GM18870 (cell line): Measurements from ENCODE around the gene LRRC49.
"Not testable (repeated sequence)": the region's sequence is repeated elsewhere in the genome, so short reads cannot be mapped to it uniquely, and the experiment has no call there.

Source experiments
- ATAC-seq: cut with Tn5 transposase; IDR thresholded peaks from one replicate; pipeline ENCODE4 v1.9.1; 2021; ENCODE audit warnings: moderate library complexity; ENCODE audit not compliant: unreplicated experiment

The LRRC49 gene

GRCh38 chr15:70892002-70892911 is at the start of gene LRRC49, which contains the start of gene THAP10:
Gene LRRC49, plus strand, starts transcription at chr15:70892826. Its CDS starts 69 bp downstream, at chr15:70892895.
Gene THAP10, minus strand, starts transcription at chr15:70892433. Its CDS starts 161 bp downstream, at chr15:70892272.
- ATAC-seq: peak; percentile 65

DNA sequence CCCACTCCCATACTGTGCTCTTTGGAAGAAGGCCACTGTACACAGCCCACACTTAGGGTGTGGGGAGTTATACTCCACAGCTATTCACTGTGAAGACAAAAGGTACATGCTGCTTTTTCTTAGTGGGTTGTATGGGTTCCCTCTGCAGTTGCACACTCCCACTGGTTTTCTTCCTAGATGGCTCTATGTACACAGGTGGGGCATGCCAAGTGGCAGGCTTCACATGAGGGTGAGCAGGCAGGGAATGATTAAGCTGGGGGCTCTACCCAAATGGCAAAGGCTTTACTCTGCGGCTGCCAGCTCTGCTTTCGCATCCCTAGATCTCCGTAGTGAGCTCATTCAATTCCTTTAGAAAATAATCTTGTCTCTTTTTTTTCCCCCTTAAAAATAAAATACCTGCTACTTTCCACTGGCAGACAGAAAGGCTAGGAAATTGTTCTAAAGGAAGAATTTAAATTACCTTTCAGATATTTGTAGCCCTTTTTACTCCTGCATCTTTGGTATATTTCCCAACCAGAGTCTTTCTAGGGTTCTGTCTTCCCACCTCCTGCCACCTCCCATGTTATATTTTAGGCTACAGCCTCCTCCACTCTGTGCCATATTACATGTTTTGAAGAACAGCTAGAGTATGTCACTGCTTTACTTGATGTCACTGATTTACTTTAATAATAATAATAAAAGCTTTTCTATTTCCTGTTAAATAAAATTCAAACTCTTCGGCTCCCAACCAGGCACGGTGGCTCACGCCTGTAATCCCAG is 46.8 kb upstream of the LRRC49 start:
- no peak for ATAC-seq

DNA sequence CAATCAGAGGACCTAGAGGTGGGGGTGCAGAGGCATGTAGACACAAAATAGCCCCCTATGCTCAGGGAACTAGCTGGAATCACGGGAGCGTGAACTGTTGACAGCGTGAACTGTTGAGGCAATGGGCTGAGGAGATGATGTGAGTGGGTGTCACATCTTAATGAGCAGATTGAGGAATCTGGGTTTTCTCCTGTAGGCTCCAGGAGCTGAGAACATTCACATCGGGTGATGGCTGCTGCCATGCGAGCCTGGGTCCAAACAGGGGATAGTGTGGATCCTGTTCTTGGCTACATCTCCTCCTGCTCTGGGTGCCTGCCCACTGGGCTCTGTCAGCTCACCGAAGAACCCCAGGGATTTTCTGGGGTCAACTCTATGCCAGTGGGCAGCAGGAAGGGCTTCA is 40.7 kb upstream of the LRRC49 start:
- no peak for ATAC-seq

DNA sequence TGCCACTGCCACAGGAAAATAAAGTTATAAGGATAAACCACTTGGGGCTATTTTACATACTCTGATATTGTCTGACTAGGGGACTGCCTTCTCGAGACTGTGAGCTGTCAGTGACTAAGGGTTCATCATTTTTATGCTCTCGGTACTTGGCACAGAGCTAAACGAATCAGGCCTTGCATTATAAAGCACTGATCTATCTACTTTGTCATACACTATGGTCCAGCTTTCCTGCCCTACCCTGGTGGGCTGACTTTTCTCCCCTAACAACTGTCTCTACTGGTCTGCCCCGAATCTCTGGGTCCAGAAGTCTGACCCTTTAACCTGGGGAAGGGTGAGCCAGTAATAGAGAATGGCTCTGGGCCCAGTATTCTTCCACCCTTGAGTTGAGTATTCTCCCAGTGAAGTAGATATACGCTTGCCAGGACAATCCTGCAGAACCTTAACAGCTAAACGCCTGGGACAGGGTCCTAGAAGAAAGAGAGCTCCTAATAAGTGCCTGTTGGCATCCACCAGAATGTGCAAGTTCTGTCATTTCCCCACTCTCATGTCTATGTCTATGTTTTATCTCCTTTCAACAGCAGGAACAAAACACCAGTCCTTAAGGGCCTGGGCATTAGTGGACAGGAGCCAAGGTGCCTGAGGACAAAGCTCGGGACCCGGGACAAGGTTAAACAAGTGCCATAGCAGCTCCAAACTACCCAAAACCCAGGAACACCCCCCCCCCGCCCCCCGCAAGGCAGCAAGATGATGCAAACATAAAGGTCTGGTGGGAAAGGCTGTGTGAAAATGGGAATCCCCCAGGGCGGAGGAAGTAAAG is 39.9 kb upstream of the LRRC49 start:
- ATAC-seq: no peak

DNA sequence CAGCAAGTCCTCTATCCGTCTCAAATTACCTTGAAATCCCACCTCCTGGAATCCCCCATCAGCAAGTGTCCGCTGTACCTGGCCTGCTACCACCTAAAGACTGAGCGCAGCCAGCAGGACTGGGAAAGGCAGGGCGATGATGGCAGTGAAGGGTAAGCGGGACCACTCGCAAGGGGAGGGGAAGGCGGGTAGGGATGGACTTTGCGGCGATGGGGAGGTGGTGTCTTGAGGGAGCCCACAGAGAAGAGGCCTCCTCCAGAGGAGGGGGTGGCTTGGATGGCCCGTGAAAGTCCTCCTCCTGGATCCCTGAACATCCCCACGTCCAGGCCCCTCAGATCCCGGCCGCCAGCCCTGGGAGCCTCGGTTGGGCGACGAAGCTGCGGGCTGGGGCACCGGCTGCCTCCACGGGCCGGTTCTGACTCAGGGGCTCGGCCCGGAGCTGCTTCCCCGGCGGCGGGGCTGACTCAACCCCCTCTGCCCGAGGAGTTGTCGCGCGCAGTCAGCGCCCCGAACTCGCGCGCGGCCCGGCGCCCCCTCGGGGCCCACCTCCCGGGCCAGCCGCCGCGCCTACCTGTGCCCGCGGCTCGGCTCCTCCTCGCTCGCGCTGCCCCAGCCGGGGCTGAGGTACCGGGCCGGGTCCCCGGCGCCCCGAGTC is 39.2 kb upstream of the LRRC49 start:
- ATAC-seq: no peak

GRCh38 chr15:70853973-70854665 is 38.5 kb upstream of the LRRC49 start, which contains the start of gene LARP6:
Gene LARP6, minus strand, starts transcription at chr15:70854157. Its CDS starts 69 bp downstream, at chr15:70854088.
- no peak for ATAC-seq

- no peak for ATAC-seq
These were observed 38.0 kb upstream of the LRRC49 start for GRCh38 chr15:70854666-70854976.

DNA sequence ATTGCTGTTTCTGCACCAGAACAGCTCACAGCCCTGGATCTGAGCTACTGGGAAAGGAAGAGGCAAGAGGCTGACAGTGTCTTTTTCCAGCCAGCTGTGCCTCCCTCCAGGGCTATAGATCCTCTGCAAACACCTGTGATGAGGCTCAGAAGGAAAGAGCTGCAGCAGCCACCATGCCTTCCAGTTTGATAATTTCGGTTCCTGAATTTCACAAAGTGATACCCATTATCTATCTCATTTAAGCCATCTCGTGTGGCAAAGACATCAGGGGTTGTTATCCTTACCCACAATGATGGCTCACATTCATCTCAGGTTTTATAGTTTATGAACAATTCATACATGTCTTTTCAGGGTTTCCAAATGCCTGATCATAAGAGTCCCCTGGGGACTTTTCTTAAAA is 36.9 kb upstream of the LRRC49 start:
- ATAC-seq: no peak

- ATAC-seq: no peak
These were observed 36.3 kb upstream of the LRRC49 start for GRCh38 chr15:70856177-70856883.

GRCh38 chr15:70856884-70857561 is 35.6 kb upstream of the LRRC49 start:
- no peak for ATAC-seq

DNA sequence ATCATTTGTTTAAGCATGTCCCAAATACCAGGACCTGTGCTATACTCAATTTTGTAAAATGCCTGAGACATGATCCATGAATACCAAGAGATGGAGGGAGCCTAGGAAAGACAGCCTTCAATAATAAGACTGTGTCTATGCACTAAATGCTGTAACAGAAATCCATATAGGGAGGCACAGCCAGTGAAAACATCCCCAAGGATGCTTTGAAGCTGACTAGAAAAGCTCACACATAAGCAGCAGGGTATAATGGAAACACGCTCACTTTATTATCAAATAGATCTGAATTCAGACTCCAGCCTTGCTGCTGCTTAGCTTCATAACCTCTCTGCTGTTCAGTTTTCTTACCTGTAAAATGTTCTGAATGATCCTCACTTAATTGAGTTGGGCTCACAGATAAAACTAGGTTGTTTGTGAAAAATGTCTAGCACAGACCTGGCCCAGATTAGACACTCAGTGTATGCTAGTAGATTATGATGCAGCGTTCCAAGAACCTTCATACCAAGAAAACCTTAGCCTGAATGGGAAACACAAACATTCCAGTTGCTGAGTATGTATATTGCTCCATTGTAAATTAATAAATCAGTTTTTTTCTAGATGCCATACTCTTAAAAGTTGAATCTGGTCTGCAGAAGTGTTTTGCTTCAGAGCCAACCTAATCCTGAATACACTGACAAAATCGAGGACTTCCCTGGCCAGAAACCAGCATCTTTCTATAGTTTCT is 34.9 kb upstream of the LRRC49 start:
- ATAC-seq: no peak

DNA sequence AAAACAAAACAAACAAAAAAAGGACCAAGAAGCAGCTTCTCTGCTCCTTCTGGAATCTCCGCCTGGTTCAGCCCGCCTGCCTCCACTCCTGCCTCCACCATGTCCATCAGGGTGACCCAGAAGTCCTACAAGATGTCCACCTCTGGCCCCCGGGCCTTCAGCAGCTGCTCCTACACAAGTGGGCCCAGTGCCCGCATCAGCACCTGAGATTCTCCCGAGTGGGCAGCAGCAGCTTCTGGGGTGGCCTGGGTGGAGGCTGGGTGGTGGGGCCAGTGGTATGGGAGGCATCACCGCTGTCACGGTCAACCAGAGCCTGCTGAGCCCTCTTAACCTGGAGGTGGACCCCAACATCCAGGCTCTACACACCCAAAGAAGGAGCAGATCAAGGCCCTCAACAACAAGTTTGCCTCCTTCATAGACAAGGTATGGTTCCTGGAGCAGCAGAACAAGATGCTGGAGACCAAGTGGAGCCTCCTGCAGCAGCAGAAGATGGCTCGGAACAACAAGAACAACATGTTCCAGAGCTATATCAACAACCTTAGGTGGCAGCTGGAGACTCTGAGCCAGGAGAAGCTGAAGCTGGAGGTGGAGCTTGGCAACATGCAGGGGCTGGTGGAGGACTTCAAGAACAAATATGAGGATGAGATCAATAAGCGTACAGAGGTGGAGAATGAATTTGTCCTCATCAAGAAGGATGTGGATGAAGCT is 33.9 kb upstream of the LRRC49 start:
- ATAC-seq: not testable (repeated sequence)

- no peak for ATAC-seq
These were observed 33.2 kb upstream of the LRRC49 start for GRCh38 chr15:70859322-70859908.

DNA sequence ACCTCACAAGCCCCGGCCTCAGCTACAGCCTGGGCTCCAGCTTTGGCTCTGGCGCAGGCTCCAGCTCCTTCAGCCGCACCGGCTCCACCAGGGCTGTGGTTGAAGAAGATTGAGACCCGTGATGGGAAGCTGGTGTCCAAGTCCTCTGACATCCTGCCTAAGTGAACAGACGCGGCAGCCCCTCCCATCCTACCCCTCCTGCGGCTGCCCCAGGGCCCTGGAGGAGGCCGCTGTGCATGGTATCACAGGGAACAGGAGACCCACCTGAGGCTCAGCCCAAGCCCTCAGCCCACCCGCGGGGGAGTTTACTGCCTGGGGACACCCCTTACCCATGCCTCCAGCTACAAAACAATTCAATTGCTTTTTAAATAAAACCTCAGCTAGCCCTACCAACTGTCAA is 32.6 kb upstream of the LRRC49 start:
- ATAC-seq: no peak

- no peak for ATAC-seq
These were observed 29.0 kb upstream of the LRRC49 start for GRCh38 chr15:70863450-70864218.

DNA sequence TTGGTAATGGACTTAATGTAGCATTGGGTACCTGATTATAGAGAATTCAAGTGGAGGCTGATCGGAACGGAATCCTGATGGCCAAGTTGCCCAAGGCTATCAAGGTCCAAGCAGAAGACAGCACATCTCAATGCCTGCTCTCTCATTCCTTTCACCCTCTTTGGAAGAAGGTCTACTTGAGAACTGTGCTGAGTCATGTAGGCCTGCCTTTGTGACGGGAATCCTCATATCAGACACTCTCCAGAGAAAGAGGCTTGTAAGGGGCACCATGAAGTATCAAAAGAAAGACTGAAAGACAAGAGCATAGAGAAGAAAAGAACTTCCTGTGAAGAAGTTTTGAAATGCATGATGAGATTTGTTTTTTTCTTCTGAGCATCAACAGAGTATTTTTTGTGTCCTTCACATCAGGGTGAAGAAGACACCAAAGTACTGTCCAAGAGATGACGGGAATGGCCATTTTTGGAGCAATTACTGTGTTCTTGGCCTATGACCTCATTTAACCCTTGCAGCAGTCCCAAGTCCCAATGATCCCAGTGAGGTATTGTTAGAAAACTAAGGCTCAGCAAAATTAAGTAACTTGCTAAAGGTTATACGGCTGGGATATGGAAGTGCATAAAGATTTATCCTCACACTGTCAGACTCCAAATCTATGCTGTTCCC is 25.5 kb upstream of the LRRC49 start:
- no peak for ATAC-seq
